ENCODE measurements around the gene CRYM. TPM values are rescaled to one million over a fixed set of nuclear protein-coding genes. Genes with fewer than 3 reads are reported as not detected.
A peak's percentile ranks its signal among the peaks of the same experiment; 100 is the strongest.

CRYM gene
- total RNA-seq, 1 experiment from 2014 or later = 12.9 TPM

DNA sequence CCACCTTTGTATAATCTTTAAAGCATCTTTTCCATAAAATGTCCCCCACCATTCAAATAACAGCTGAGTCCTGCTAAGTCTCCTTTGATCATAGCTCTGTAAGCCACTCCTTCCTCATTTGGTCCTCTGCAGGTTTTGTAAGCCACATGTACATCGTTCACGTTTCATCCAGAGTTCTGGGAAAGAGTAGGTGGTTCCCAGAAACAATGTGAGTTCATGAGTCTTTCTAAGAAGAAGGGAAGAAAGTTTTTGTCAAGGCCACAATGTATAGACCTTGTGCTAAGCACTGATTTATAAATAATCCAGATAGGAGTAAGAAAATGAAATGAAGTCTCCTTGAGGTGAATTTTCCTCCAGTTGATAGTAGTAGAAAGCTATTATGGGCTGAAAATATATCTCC is 53.3 kb downstream of the CRYM start:
- ChIA-PET POLR2A (no interaction called here), CTCF (no interaction called here)
- Mint-ChIP-seq H3K36me3 (peaks cover 4% of the 10 kb centered on the region), H3K27ac (no peak overlapping the region), H3K27me3 (ENCODE audit: low read depth) (peaks cover 24% of the 10 kb centered on the region), H3K4me3 (no peak overlapping the region), H3K9me3 (peaks cover 5% of the 10 kb centered on the region), H3K4me1 (peaks cover 56% of the 10 kb centered on the region)
- no peak for TF ChIP-seq NR3C1 (CRISPR knock-in tag; conservative IDR thresholded peaks at IDR 0.05; ENCODE audit: low read depth)
- DNase-seq (ENCODE audit: low spot score) = no peak
- ATAC-seq = no peak

DNA sequence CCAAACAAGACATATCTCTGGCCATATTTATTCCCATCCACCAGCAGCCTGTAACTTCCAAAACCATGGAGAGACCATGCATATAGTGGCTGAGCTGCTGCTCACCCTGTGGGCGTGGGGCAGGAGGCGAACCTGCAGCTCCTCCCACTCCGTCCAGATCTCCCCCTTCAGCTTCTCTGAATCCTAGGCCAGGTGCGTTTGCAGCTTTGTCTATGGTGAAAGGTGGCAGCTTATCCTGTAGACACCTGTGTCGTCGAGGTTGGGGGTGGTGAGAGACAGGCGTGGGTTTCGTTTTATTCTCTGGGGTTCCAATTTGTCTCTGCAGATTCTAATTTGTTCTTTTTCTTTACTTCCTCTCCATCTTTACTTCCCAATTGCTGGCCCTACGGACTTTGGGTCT is 54.3 kb downstream of the CRYM start:
- no peak overlapping the region for H3K4me3 Mint-ChIP-seq
- POLR2A ChIA-PET = no interaction called here
- peak; percentile 82 for ATAC-seq
- H3K36me3 Mint-ChIP-seq = peaks cover 4% of the 10 kb centered on the region
- H3K27me3 Mint-ChIP-seq (ENCODE audit: low read depth) = peaks cover 24% of the 10 kb centered on the region
- peaks cover 56% of the 10 kb centered on the region for H3K4me1 Mint-ChIP-seq
- DNase-seq (ENCODE audit: low spot score) = peak; percentile 16
- CTCF ChIA-PET = interaction anchor here (0.9 to 1.4 kb wide), 3 partner anchors 35 to 77 kb away, joined by 3 to 5 read pairs (median 3); partner anchors contain the start of gene CRYM
- H3K9me3 Mint-ChIP-seq = peaks cover 5% of the 10 kb centered on the region
- H3K27ac Mint-ChIP-seq = no peak overlapping the region; the same call in 1 of the 2 replicates
- TF ChIP-seq FOXK1 (CRISPR knock-in tag; IDR thresholded peaks at IDR 0.05) (no peak), SOX15 (CRISPR knock-in tag; IDR thresholded peaks at IDR 0.05) (no peak), NFATC4 (CRISPR knock-in tag; IDR thresholded peaks at IDR 0.05) (no peak), GABPB1 (CRISPR knock-in tag; IDR thresholded peaks at IDR 0.05) (no peak), SP1 (CRISPR knock-in tag; conservative IDR thresholded peaks at IDR 0.05) (no peak), MYBL2 (CRISPR knock-in tag; IDR thresholded peaks at IDR 0.05) (no peak), SMAD4 (CRISPR knock-in tag; IDR thresholded peaks at IDR 0.05) (no peak), ZNF396 (CRISPR knock-in tag; IDR thresholded peaks at IDR 0.05; ENCODE audit: borderline replicate concordance) (no peak), NR3C1 (CRISPR knock-in tag; conservative IDR thresholded peaks at IDR 0.05; ENCODE audit: low read depth) (no peak), JAZF1 (CRISPR knock-in tag; IDR thresholded peaks at IDR 0.05) (no peak), ZNF138 (CRISPR knock-in tag; conservative IDR thresholded peaks at IDR 0.05) (no peak), ZNF416 (CRISPR knock-in tag; IDR thresholded peaks at IDR 0.05) (no peak), ZNF423 (CRISPR knock-in tag; IDR thresholded peaks at IDR 0.05) (no peak), NFYB (CRISPR knock-in tag; conservative IDR thresholded peaks at IDR 0.05; ENCODE audit: low read depth) (no peak), IRF2 (CRISPR knock-in tag; IDR thresholded peaks at IDR 0.05; ENCODE audit: borderline replicate concordance, low read depth) (no peak), HMGA2 (CRISPR knock-in tag; IDR thresholded peaks at IDR 0.05) (no peak)
- TF ChIP-seq, protein P1, sequence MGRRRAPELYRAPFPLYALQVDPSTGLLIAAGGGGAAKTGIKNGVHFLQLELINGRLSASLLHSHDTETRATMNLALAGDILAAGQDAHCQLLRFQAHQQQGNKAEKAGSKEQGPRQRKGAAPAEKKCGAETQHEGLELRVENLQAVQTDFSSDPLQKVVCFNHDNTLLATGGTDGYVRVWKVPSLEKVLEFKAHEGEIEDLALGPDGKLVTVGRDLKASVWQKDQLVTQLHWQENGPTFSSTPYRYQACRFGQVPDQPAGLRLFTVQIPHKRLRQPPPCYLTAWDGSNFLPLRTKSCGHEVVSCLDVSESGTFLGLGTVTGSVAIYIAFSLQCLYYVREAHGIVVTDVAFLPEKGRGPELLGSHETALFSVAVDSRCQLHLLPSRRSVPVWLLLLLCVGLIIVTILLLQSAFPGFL (CRISPR knock-in tag; IDR thresholded peaks at IDR 0.05; ENCODE audit: borderline replicate concordance) = no peak
- TF ChIP-seq, protein P2, sequence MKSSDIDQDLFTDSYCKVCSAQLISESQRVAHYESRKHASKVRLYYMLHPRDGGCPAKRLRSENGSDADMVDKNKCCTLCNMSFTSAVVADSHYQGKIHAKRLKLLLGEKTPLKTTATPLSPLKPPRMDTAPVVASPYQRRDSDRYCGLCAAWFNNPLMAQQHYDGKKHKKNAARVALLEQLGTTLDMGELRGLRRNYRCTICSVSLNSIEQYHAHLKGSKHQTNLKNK (CRISPR knock-in tag; IDR thresholded peaks at IDR 0.05) = no peak
- TF ChIP-seq, protein P3, sequence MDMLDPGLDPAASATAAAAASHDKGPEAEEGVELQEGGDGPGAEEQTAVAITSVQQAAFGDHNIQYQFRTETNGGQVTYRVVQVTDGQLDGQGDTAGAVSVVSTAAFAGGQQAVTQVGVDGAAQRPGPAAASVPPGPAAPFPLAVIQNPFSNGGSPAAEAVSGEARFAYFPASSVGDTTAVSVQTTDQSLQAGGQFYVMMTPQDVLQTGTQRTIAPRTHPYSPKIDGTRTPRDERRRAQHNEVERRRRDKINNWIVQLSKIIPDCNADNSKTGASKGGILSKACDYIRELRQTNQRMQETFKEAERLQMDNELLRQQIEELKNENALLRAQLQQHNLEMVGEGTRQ (CRISPR knock-in tag; IDR thresholded peaks at IDR 0.05) = no peak
- TF ChIP-seq, protein P4, sequence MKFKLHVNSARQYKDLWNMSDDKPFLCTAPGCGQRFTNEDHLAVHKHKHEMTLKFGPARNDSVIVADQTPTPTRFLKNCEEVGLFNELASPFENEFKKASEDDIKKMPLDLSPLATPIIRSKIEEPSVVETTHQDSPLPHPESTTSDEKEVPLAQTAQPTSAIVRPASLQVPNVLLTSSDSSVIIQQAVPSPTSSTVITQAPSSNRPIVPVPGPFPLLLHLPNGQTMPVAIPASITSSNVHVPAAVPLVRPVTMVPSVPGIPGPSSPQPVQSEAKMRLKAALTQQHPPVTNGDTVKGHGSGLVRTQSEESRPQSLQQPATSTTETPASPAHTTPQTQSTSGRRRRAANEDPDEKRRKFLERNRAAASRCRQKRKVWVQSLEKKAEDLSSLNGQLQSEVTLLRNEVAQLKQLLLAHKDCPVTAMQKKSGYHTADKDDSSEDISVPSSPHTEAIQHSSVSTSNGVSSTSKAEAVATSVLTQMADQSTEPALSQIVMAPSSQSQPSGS (CRISPR knock-in tag; IDR thresholded peaks at IDR 0.05; ENCODE audit: borderline replicate concordance, low read depth) = no peak

Measured in WTC11 (cell line).